Endothelial cell (in vitro differentiated cells): ENCODE results near the gene PSTPIP1. TPM values are rescaled to one million over a fixed set of nuclear protein-coding genes. Genes with fewer than 3 reads are reported as not detected.

Experiments used
- DNase-seq: peaks from one replicate; pipeline ENCODE4 v3.0.0; 2021; ENCODE audit warnings: low spot score
- H3K27ac Mint-ChIP-seq: one replicate; pipeline ENCODE4 v1.8.0; 2021; ENCODE audit warnings: mixed read lengths, inconsistent platforms; ENCODE audit not compliant: unreplicated experiment
- H3K27me3 Mint-ChIP-seq: one replicate; pipeline ENCODE4 v1.8.0; 2021; ENCODE audit warnings: mild to moderate bottlenecking, moderate library complexity, mixed read lengths, inconsistent platforms; ENCODE audit not compliant: unreplicated experiment
- H3K36me3 Mint-ChIP-seq: one replicate; pipeline ENCODE4 v1.8.0; 2021; ENCODE audit warnings: mild to moderate bottlenecking, low read depth, mixed read lengths, inconsistent platforms; ENCODE audit not compliant: unreplicated experiment
- H3K4me1 Mint-ChIP-seq: one replicate; pipeline ENCODE4 v1.8.0; 2021; ENCODE audit warnings: mild to moderate bottlenecking, mixed read lengths, inconsistent platforms; ENCODE audit not compliant: unreplicated experiment
- H3K4me3 Mint-ChIP-seq: one replicate; pipeline ENCODE4 v1.8.0; 2021; ENCODE audit warnings: mild to moderate bottlenecking, mixed read lengths, inconsistent platforms; ENCODE audit not compliant: unreplicated experiment
- H3K9me3 Mint-ChIP-seq: one replicate; pipeline ENCODE4 v1.8.0; 2021; ENCODE audit warnings: mixed read lengths, inconsistent platforms; ENCODE audit not compliant: unreplicated experiment
- total RNA-seq: library from RNA; stranded (reverse); fragmentation: NEBNext Ultra II Directional; extraction: Animal tissue kit (Norgen Biotek cat#: 25700); gene quantifications from one replicate; pipeline ENCODE4 v1.2.1, GENCODE V29; 2021; ENCODE audit not compliant: unreplicated experiment
- TF ChIP-seq, protein P1 (sequence below): fragments of 200-600 bp; sonication (generic); IDR thresholded peaks from one replicate; pipeline ENCODE4 v1.5.0; 2021; ENCODE audit warnings: antibody characterized with exemption; ENCODE audit not compliant: unreplicated experiment

The PSTPIP1 gene
- total RNA-seq, 1 donor from 2014 or later: not detected

DNA sequence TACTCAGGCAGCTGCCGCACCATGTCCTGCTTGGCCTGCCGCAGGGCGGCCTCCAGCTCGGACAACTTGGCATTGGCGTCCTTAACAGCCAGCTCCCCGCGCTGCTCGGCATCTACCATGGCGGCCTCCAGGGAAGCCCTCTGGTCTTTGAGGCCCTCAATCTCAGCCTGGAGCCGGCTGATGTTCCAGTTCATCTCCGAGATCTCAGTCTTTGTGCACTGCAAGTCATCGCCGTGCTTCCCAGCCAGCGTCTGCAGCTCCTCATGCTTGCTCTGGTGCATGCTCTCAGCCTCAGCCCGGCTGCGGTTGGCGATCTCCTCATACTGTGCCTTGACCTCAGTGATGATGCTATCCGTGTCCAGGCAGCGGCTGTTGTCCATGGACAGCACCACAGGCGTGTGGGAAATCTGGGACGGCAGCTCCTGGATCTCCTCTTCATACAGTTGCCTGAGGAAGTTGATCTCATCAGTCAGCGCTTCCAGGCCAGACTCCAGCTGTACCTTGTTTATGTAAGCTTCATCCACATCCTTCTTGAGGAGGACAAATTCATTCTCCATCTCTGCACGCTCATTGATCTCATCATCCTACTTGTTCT lies 15.5 kb upstream of the PSTPIP1 start:
- H3K4me1 Mint-ChIP-seq: no peaks in the 10 kb centered on the region
- TF ChIP-seq, protein P1, sequence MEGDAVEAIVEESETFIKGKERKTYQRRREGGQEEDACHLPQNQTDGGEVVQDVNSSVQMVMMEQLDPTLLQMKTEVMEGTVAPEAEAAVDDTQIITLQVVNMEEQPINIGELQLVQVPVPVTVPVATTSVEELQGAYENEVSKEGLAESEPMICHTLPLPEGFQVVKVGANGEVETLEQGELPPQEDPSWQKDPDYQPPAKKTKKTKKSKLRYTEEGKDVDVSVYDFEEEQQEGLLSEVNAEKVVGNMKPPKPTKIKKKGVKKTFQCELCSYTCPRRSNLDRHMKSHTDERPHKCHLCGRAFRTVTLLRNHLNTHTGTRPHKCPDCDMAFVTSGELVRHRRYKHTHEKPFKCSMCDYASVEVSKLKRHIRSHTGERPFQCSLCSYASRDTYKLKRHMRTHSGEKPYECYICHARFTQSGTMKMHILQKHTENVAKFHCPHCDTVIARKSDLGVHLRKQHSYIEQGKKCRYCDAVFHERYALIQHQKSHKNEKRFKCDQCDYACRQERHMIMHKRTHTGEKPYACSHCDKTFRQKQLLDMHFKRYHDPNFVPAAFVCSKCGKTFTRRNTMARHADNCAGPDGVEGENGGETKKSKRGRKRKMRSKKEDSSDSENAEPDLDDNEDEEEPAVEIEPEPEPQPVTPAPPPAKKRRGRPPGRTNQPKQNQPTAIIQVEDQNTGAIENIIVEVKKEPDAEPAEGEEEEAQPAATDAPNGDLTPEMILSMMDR: no peak
- no peaks in the 10 kb centered on the region for H3K9me3 Mint-ChIP-seq
- no peak overlapping the region for H3K27ac Mint-ChIP-seq
- peaks cover 3% of the 10 kb centered on the region for H3K27me3 Mint-ChIP-seq
- no peaks in the 10 kb centered on the region for H3K36me3 Mint-ChIP-seq
- DNase-seq: no peak
- no peak overlapping the region for H3K4me3 Mint-ChIP-seq

DNA sequence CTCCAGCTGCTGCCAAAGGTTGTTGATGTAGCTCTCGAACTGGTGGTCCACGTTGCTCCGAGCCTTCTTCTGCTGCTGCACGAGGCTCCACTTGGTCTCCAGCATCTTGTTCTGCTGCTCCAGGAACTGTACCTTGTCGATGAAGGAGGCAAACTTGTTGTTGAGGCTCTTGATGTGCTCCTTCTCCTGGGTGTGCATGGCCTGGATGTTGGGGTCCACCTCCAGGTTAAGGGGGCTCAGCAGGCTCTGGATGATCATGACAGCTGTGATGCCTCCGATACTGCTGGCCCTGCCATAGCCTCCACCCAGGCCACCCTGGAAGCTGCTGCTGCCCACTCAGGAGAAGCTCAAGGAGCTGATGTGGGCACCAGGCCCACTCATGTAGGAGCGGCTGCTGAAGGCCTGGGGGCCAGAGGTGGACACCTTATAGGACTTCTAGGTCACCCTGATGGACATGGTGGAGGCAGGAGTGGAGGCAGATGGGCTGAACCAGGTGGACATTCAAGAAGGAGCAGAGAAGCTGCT lies 14.9 kb upstream of the PSTPIP1 start:
- Mint-ChIP-seq H3K27ac (no peak overlapping the region), H3K9me3 (no peaks in the 10 kb centered on the region), H3K27me3 (peaks cover 3% of the 10 kb centered on the region), H3K36me3 (no peaks in the 10 kb centered on the region), H3K4me3 (no peak overlapping the region), H3K4me1 (no peaks in the 10 kb centered on the region)
- DNase-seq: no peak
- TF ChIP-seq, protein P1: no peak

DNA sequence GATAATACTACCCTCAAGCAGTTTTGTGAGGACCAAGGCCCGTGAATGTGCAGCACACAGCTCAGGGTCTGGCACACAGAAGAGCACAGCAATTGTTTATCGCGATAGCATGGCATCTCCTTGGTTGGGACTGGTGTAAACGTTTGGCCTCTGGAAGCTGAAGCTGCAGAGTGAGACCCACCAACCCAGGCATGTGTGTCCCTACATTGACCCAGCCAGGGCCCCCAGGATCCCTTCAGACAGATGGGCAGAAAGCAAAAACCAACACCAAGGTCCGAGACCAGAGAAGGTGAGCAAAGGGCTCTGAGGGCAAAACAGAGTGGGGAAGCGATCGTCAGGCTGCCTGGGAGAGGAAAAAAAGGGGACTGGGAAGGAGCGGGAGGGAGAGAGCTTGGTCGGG lies 12.6 kb upstream of the PSTPIP1 start:
- Mint-ChIP-seq H3K36me3 (no peaks in the 10 kb centered on the region), H3K4me1 (no peaks in the 10 kb centered on the region), H3K9me3 (no peaks in the 10 kb centered on the region), H3K27ac (no peak overlapping the region), H3K27me3 (peaks cover 3% of the 10 kb centered on the region), H3K4me3 (no peak overlapping the region)
- DNase-seq: no peak
- TF ChIP-seq, protein P1: no peak

DNA sequence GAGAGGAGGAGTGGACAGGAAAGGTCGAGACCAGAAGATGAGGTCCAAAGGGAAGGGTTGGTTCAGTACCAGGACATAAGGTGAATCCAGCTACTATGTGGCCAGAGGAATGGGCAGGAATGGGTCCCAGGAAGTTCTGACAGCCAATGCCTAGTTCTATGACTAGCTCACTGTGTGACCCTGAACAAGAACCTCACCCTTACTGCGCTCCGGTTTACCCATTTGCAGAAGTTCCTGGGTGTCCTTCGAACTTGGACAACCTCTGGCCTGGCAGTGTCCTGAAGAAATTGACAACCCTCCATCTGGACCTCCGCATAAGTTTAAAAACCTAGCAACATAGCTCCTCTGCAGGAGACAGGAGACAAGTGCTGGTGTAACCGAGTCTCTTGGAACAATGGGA lies 12.2 kb upstream of the PSTPIP1 start:
- no peak for DNase-seq
- no peak overlapping the region for H3K4me3 Mint-ChIP-seq
- no peaks in the 10 kb centered on the region for H3K9me3 Mint-ChIP-seq
- TF ChIP-seq, protein P1: no peak
- no peaks in the 10 kb centered on the region for H3K4me1 Mint-ChIP-seq
- H3K27me3 Mint-ChIP-seq: peaks cover 3% of the 10 kb centered on the region
- no peak overlapping the region for H3K27ac Mint-ChIP-seq
- no peaks in the 10 kb centered on the region for H3K36me3 Mint-ChIP-seq

DNA sequence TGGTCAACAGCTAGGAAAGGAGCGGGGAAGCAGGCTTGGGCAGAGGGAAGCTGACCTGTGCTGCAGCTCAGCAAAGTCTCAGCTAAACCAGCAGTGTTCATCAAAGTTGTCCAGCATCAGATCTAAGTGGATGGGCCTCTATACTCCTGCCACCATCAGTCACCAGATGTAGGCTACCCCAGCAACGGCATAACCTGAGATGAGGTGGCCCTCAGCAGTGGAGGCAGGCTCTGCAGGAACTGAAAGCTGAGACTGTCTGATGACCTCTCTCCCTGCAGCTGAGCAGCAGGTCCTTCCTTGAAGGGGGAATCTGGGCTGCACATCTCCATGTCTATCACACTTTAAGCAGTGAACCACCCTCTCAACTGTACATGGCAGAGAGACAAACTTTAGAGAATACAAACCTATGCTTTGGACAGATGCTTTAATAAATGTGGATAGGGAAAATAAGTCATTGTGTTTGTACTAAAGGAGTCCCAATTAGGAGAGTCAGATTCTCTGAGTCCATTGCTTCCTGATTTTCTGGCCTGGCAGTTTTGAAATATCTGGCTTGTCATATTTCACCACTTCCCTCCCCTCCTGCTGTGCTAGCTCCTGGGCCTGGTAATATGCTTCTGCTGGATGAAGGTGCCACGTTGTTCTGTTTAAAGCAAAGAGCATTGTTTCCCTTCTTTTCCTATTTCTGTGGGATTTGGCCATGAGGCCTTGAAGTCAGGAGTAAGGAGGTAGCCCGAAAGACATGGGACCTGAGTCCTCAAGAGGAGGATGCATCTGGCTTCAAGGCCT lies 11.1 kb upstream of the PSTPIP1 start:
- H3K27ac Mint-ChIP-seq: no peak overlapping the region
- no peak for DNase-seq
- peaks cover 3% of the 10 kb centered on the region for H3K27me3 Mint-ChIP-seq

More for the DNA sequence above, 11.1 kb upstream of the PSTPIP1 start:
- TF ChIP-seq, protein P1: no peak
- Mint-ChIP-seq H3K36me3 (no peaks in the 10 kb centered on the region), H3K4me1 (peaks cover 6% of the 10 kb centered on the region), H3K4me3 (no peak overlapping the region), H3K9me3 (no peaks in the 10 kb centered on the region)
